Tibial nerve (tissue), 3 donors: ENCODE results near the gene TMOD3.
"Not testable (repeated sequence)": the region's sequence is repeated elsewhere in the genome, so short reads cannot be mapped to it uniquely, and the experiment has no call there.

Experiments used
- POLR2A ChIP-seq, 2 donors: fragments of 450-650 bp; IDR thresholded peaks; one replicate each; pipeline ENCODE4 v1.6.1; 2017; ENCODE audit warnings: antibody characterized with exemption in 2 of 2, mild to moderate bottlenecking in 2 of 2, moderate library complexity in 2 of 2
- TF ChIP-seq, protein P1 (sequence below), 5 experiments: fragments of 200-600 bp in 3 of 5; fragments of 450-650 bp in 2 of 5; sonication (generic) in 3 of 5; IDR thresholded peaks; one replicate each; pipeline ENCODE4 v1.5.1; 2016 to 2019; ENCODE audit warnings: antibody characterized with exemption in 5 of 5, mild to moderate bottlenecking in 3 of 5, moderate library complexity in 2 of 5

DNA sequence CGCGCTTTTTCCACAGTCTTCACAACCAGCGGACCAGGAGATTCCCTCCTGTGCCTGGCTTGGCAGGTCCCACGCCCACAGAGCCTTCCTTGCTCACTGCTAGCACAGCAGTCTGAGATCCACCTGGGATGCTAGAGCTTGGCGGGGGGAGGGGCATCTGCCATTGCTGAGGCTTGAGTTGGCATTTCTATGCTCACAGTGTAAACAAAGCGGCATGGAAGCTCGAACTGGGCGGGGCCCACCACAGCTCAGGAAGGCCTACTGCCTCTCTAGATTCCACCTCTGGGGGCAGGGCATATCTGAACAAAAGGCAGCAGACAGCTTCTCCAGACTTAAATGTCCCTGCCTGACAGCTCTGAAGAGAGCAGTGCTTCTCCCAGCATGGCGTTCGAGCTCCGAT lies 42.3 kb upstream of the TMOD3 start:
- TF ChIP-seq, protein P1, sequence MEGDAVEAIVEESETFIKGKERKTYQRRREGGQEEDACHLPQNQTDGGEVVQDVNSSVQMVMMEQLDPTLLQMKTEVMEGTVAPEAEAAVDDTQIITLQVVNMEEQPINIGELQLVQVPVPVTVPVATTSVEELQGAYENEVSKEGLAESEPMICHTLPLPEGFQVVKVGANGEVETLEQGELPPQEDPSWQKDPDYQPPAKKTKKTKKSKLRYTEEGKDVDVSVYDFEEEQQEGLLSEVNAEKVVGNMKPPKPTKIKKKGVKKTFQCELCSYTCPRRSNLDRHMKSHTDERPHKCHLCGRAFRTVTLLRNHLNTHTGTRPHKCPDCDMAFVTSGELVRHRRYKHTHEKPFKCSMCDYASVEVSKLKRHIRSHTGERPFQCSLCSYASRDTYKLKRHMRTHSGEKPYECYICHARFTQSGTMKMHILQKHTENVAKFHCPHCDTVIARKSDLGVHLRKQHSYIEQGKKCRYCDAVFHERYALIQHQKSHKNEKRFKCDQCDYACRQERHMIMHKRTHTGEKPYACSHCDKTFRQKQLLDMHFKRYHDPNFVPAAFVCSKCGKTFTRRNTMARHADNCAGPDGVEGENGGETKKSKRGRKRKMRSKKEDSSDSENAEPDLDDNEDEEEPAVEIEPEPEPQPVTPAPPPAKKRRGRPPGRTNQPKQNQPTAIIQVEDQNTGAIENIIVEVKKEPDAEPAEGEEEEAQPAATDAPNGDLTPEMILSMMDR (IDR thresholded peaks at IDR 0.05), result not testable (repeated sequence)
- not testable (repeated sequence) for TF ChIP-seq POLR2A (IDR thresholded peaks at IDR 0.05)
